IMR-90 (cell line): ENCODE results near the gene SYNGR4. TPM values are rescaled to one million over a fixed set of nuclear protein-coding genes. Genes with fewer than 3 reads are reported as not detected.

Source experiments
- ATAC-seq: fragments of 200-7000 bp; cut with Tn5 transposase; 2 replicates; pipeline ENCODE4 v1.9.1; 2020; ENCODE audit warnings: low read depth, mild to moderate bottlenecking, moderate library complexity
- BruUV-seq: library from RNA; stranded (reverse); fragments of 400-500 nt; replicated peaks from 2 replicates; lab custom pipeline; 2021; lab: Mats Ljungman, UMichigan
- CTCF ChIA-PET: fragments of 300-600 bp; formaldehyde crosslinking; extraction: SDS; loops from one replicate; lab custom pipeline; 2021; ENCODE audit warnings: antibody characterized with exemption; lab: Yijun Ruan, JAX
- POLR2A ChIA-PET: fragments of 300-600 bp; sonication (Branson Sonifier 250); formaldehyde crosslinking; loops from one replicate; lab custom pipeline; 2022; ENCODE audit warnings: antibody characterized with exemption; ENCODE audit not compliant: unreplicated experiment; lab: Charles Lee
- DNase-seq: peaks from one replicate; pipeline ENCODE4 v3.0.0; 2013
- H2AFZ ChIP-seq: replicated peaks from 2 replicates; pipeline ENCODE3; 2013; ENCODE audit warnings: low read length, mild to moderate bottlenecking; ENCODE audit not compliant: poor library complexity
- H2AK5ac ChIP-seq: 2 replicates; pipeline ENCODE4 v1.6.1; 2013; ENCODE audit warnings: low read depth, low read length, inconsistent platforms
- H2AK9ac ChIP-seq: replicated peaks from 2 replicates; pipeline ENCODE3; 2013; ENCODE audit warnings: mild to moderate bottlenecking, low read depth, low read length, moderate library complexity; ENCODE audit not compliant: poor library complexity
- H2BK120ac ChIP-seq: 2 replicates; pipeline ENCODE4 v1.6.1; 2013; ENCODE audit warnings: low read depth, low read length, inconsistent platforms
- H2BK15ac ChIP-seq: 3 replicates; pipeline ENCODE4 v1.6.1; 2013; ENCODE audit warnings: low read depth, low read length, inconsistent platforms
- H2BK20ac ChIP-seq: 2 replicates; pipeline ENCODE4 v1.6.1; 2013; ENCODE audit warnings: low read depth, mild to moderate bottlenecking, inconsistent platforms, low read length, moderate library complexity
- H2BK5ac ChIP-seq: 2 replicates; pipeline ENCODE4 v1.6.1; 2013; ENCODE audit warnings: mild to moderate bottlenecking, low read depth, low read length, inconsistent platforms; ENCODE audit not compliant: poor library complexity, severe bottlenecking
- H3K14ac ChIP-seq: replicated peaks from 2 replicates; pipeline ENCODE4 v1.6.1; 2013; ENCODE audit warnings: low read depth, low read length, inconsistent platforms
- H3K18ac ChIP-seq: 2 replicates; pipeline ENCODE4 v1.6.1; 2013; ENCODE audit warnings: low read depth, low read length, control low read depth
- H3K23ac ChIP-seq: 2 replicates; pipeline ENCODE4 v1.6.1; 2013; ENCODE audit warnings: low read depth, low read length, inconsistent platforms
- H3K27ac ChIP-seq: 2 replicates; pipeline ENCODE4 v1.5.1; 2013; ENCODE audit warnings: mild to moderate bottlenecking, control low read depth, low read length; ENCODE audit not compliant: insufficient read depth
- H3K27me3 ChIP-seq: 2 replicates; pipeline ENCODE4 v1.6.1; 2013; ENCODE audit warnings: low read length; ENCODE audit not compliant: control insufficient read depth, insufficient read depth
- H3K36me3 ChIP-seq: 2 replicates; pipeline ENCODE4 v1.6.1; 2013; ENCODE audit warnings: low read length, mixed read lengths; ENCODE audit not compliant: control insufficient read depth, insufficient read depth
- H3K4ac ChIP-seq: 2 replicates; pipeline ENCODE4 v1.6.1; 2013; ENCODE audit warnings: low read depth, low read length, inconsistent platforms
- H3K4me1 ChIP-seq: 2 replicates; pipeline ENCODE4 v1.6.1; 2013; ENCODE audit warnings: low read length, mixed read lengths; ENCODE audit not compliant: control insufficient read depth, insufficient read depth
- H3K4me2 ChIP-seq: 2 replicates; pipeline ENCODE4 v1.6.1; 2013; ENCODE audit warnings: low read depth, mild to moderate bottlenecking, control low read depth, low read length, moderate library complexity
- H3K4me3 ChIP-seq: 2 replicates; pipeline ENCODE4 v1.5.1; 2013; ENCODE audit warnings: low read depth, mild to moderate bottlenecking, control low read depth, low read length, moderate library complexity; ENCODE audit not compliant: insufficient read depth
- H3K56ac ChIP-seq: 2 replicates; pipeline ENCODE4 v1.6.1; 2013; ENCODE audit warnings: low read length, inconsistent platforms; ENCODE audit not compliant: insufficient read depth; ENCODE audit errors: extremely low read depth
- H3K79me1 ChIP-seq, 2 experiments: 2 replicates each; pipeline ENCODE4 v1.6.1; 2013; ENCODE audit warnings: low read length in 2 of 2, inconsistent platforms in 1 of 2, low read depth in 1 of 2
- H3K9ac ChIP-seq: 2 replicates; pipeline ENCODE4 v1.6.1; 2013; ENCODE audit warnings: low read depth, low read length, control low read depth
- H3K9me1 ChIP-seq: 2 replicates; pipeline ENCODE4 v1.6.1; 2013; ENCODE audit warnings: low read length, inconsistent platforms; ENCODE audit not compliant: insufficient read depth
- H3K9me3 ChIP-seq: 2 replicates; pipeline ENCODE4 v1.6.1; 2013; ENCODE audit warnings: low read length; ENCODE audit not compliant: control insufficient read depth, insufficient read depth
- H4K20me1 ChIP-seq: 2 replicates; pipeline ENCODE4 v1.6.1; 2013; ENCODE audit warnings: low read length, inconsistent platforms; ENCODE audit not compliant: insufficient read depth
- H4K5ac ChIP-seq: 2 replicates; pipeline ENCODE4 v1.6.1; 2013; ENCODE audit warnings: mild to moderate bottlenecking, low read depth, low read length, control low read depth
- H4K8ac ChIP-seq, 2 experiments: 2 replicates each; pipeline ENCODE4 v1.6.1; 2013; ENCODE audit warnings: low read depth in 2 of 2, low read length in 2 of 2, control low read depth in 1 of 2, inconsistent platforms in 1 of 2
- H4K91ac ChIP-seq: 2 replicates; pipeline ENCODE4 v1.6.1; 2013; ENCODE audit warnings: low read depth, low read length, inconsistent platforms; ENCODE audit not compliant: insufficient read depth
- RAD21 ChIP-seq: IDR thresholded peaks from 2 replicates; pipeline ENCODE4 v1.6.1; 2012; ENCODE audit warnings: low read length, improper control_type of control experiment
- WGBS, 2 experiments: methylation state at CpG; one replicate each; pipeline versions ENCODE4 v1.1.5 to v1.1.7; 2013; ENCODE audit warnings: missing lambda C conversion rate in 2 of 2; ENCODE audit not compliant: insufficient read length in 1 of 2; ENCODE audit errors: extremely low coverage in 2 of 2; 5-methylcytosine and 5-hydroxymethylcytosine counted together
- dilution Hi-C: fragments of 300-500 bp; cut with HindIII; formaldehyde crosslinking; loops from one replicate; pipeline ENCODE4 v1.14.3; 2018; ENCODE audit warnings: low sequenced_read_pairs; ENCODE audit not compliant: unreplicated experiment
- in situ Hi-C: fragments of 300-500 bp; cut with MboI; formaldehyde crosslinking; loops from 3 replicates; pipeline ENCODE4 v1.14.3; 2019; ENCODE audit warnings: low sequenced_read_pairs, inconsistent platforms, mixed read lengths
- intact Hi-C: fragments of 100-400 bp; cut with micrococcal nuclease; formaldehyde crosslinking; loops from 2 replicates; pipeline ENCODE4 v1.10.0; 2022
- polyA plus RNA-seq, 3 experiments: library from polyadenylated mRNA; depleted of rRNA; stranded (reverse); fragments of >200 nt; gene quantifications; 2 replicates each; pipeline ENCODE4 v1.2.3, GENCODE V29; 2012; ENCODE audit warnings: low replicate concordance in 1 of 3
- total RNA-seq: library from RNA; depleted of rRNA; stranded (reverse); fragments of >200 nt; gene quantifications from 2 replicates; pipeline ENCODE4 v1.2.3, GENCODE V29; 2012
- TF ChIP-seq, protein P1 (sequence below): fragments of 150-350 bp; IDR thresholded peaks from 2 replicates; pipeline ENCODE4 v1.6.1; 2016; ENCODE audit warnings: low read depth, mild to moderate bottlenecking, low read length, moderate library complexity, borderline replicate concordance

The SYNGR4 gene
- total and polyA plus RNA-seq, 2 of the 4 experiments (the other 2 are of a cell fraction) = not detected

DNA sequence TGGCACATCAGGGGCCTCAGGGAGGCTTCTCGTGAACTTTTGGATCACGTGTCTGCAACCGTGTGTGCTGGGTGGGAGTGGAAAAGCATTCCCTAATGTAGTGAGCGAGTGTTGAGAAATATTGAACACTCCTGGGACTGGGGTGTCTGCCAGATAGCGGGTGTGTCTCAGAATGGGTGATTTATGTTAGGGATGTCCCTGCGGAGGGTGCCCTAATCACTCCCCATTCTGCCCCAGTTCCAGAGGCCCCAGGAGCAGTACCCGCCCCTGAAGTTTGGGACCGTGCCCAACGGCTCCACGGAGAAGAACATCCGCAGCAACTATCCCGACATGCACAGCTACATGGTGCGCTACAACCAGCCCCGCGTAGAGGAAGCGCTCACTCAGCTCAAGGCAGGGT, 57.4 kb downstream of the SYNGR4 start:
- WGBS, 2 experiments = 100% methylated on average over 5 of the region's 16 CpGs; no CpG with 5 or more reads in 1 of the 2 experiments
- in situ Hi-C loops (no loop called here), intact Hi-C loops (no loop called here), dilution Hi-C loops (no loop called here)
- Histone ChIP-seq H3K4me1 (peaks cover 4% of the 10 kb centered on the region), H4K8ac (no peak overlapping the region), H2BK120ac (no peak overlapping the region), H3K23ac (no peak overlapping the region), H3K36me3 (no peaks in the 10 kb centered on the region), H2AFZ (no peak overlapping the region), H3K9ac (no peak overlapping the region), H3K4me2 (no peak overlapping the region), H4K91ac (no peak overlapping the region), H3K9me3 (no peaks in the 10 kb centered on the region), H3K4ac (no peak overlapping the region), H3K27me3 (peaks cover 3% of the 10 kb centered on the region; the same call in 1 of the 2 replicates), H4K20me1 (no peaks in the 10 kb centered on the region), H3K4me3 (no peak overlapping the region), H4K5ac (no peak overlapping the region), H3K14ac (no peak overlapping the region), H3K27ac (no peak overlapping the region), H3K79me1 (no peaks in the 10 kb centered on the region; a peak in 1 of 4 replicates), H2BK20ac (no peak overlapping the region), H2AK9ac (no peak overlapping the region), H2BK15ac (no peak overlapping the region), H3K9me1 (peaks cover 6% of the 10 kb centered on the region), H3K56ac (no peak overlapping the region), H2AK5ac (no peak overlapping the region), H3K18ac (no peak overlapping the region), H2BK5ac (no peak overlapping the region)
- TF ChIP-seq, protein P1, sequence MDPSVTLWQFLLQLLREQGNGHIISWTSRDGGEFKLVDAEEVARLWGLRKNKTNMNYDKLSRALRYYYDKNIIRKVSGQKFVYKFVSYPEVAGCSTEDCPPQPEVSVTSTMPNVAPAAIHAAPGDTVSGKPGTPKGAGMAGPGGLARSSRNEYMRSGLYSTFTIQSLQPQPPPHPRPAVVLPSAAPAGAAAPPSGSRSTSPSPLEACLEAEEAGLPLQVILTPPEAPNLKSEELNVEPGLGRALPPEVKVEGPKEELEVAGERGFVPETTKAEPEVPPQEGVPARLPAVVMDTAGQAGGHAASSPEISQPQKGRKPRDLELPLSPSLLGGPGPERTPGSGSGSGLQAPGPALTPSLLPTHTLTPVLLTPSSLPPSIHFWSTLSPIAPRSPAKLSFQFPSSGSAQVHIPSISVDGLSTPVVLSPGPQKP = no peak
- no peak for TF ChIP-seq RAD21
- CTCF ChIA-PET = no interaction called here
- no peak for ATAC-seq
- BruUV-seq = no TSS peak
- DNase-seq = no peak
- POLR2A ChIA-PET = no interaction called here
